ENCODE data around the gene NFAM1. TPM values are rescaled to one million over a fixed set of nuclear protein-coding genes. Genes with fewer than 3 reads are reported as not detected.
A peak's percentile ranks its signal among the peaks of the same experiment; 100 is the strongest.

NFAM1 gene
- total RNA-seq, 3 donors from 2014 or later (not counting 1 experiment from before 2014, with no cell fraction given), result 2.4 to 7.8 (median 3.6) TPM

- Histone ChIP-seq H3K4me3 (ENCODE audit: low read length) (peak overlapping the region; percentile 7), H3K4me1 (ENCODE audit: control insufficient read depth, insufficient read depth, low read length) (peaks cover 21% of the 10 kb centered on the region), H3K36me3 (ENCODE audit: control insufficient read depth, insufficient read depth, low read length) (no peaks in the 10 kb centered on the region), H3K27ac (ENCODE audit: low read length) (peak overlapping the region; percentile 79), H3K27me3 (ENCODE audit: control insufficient read depth, insufficient read depth, low read length) (no peaks in the 10 kb centered on the region), H3K9me3 (ENCODE audit: control insufficient read depth, insufficient read depth, low read length) (no peaks in the 10 kb centered on the region)
- peak overlapping the region in 1 of 2 donors; percentile 33 for H3K27ac Mint-ChIP-seq
- ATAC-seq (peak in 1 of 3 donors; percentile 18), DNase-seq (peak in 1 of 2 donors; percentile 17)
- no peaks in the 10 kb centered on the region for H3K36me3 Mint-ChIP-seq
- WGBS (ENCODE audit: insufficient coverage), result 40% methylated on average over 24 of the region's 24 CpGs
- intact Hi-C loops (cut with micrococcal nuclease), result no loop called here
- TF ChIP-seq CTCF (IDR thresholded peaks at IDR 0.05), result no peak
- peaks cover 0 to 12% of the 10 kb centered on the region in 2 donors for H3K4me1 Mint-ChIP-seq
- no peaks in the 10 kb centered on the region for H3K9me3 Mint-ChIP-seq
- peaks cover 0 to 11% of the 10 kb centered on the region in 2 donors for H3K27me3 Mint-ChIP-seq (ENCODE audit: low read depth in 2 of 2)
- H3K4me3 Mint-ChIP-seq, result no peak overlapping the region
Observed at GRCh38 chr22:42396621-42397331, 35.4 kb downstream of the NFAM1 start.

GRCh38 chr22:42389143-42389542, 43.1 kb downstream of the NFAM1 start:
- Histone ChIP-seq H3K27ac (ENCODE audit: low read length) (no peak overlapping the region), H3K4me1 (ENCODE audit: control insufficient read depth, insufficient read depth, low read length) (no peaks in the 10 kb centered on the region), H3K27me3 (ENCODE audit: control insufficient read depth, insufficient read depth, low read length) (no peaks in the 10 kb centered on the region), H3K36me3 (ENCODE audit: control insufficient read depth, insufficient read depth, low read length) (no peaks in the 10 kb centered on the region), H3K9me3 (ENCODE audit: control insufficient read depth, insufficient read depth, low read length) (no peaks in the 10 kb centered on the region), H3K4me3 (ENCODE audit: low read length) (no peak overlapping the region)
- DNase-seq (no peak), ATAC-seq (no peak)
- whole genome bisulfite sequencing (ENCODE audit: insufficient coverage), result 96% methylated on average over 7 of the region's 7 CpGs
- no peak overlapping the region for H3K4me3 Mint-ChIP-seq
- peaks cover 0 to 8% of the 10 kb centered on the region in 2 donors for H3K27me3 Mint-ChIP-seq (ENCODE audit: low read depth in 2 of 2)
- H3K36me3 Mint-ChIP-seq, result no peaks in the 10 kb centered on the region
- TF ChIP-seq CTCF (IDR thresholded peaks at IDR 0.05), result no peak
- H3K4me1 Mint-ChIP-seq, result no peaks in the 10 kb centered on the region
- H3K27ac Mint-ChIP-seq, result no peak overlapping the region
- no peaks in the 10 kb centered on the region for H3K9me3 Mint-ChIP-seq
- intact Hi-C loops (cut with micrococcal nuclease), result no loop called here

- peaks cover 0 to 8% of the 10 kb centered on the region in 2 donors for H3K27me3 Mint-ChIP-seq (ENCODE audit: low read depth in 2 of 2)
- ATAC-seq (no peak), DNase-seq (no peak)
- Histone ChIP-seq H3K27ac (ENCODE audit: low read length) (no peak overlapping the region), H3K36me3 (ENCODE audit: control insufficient read depth, insufficient read depth, low read length) (no peaks in the 10 kb centered on the region), H3K9me3 (ENCODE audit: control insufficient read depth, insufficient read depth, low read length) (no peaks in the 10 kb centered on the region), H3K27me3 (ENCODE audit: control insufficient read depth, insufficient read depth, low read length) (no peaks in the 10 kb centered on the region), H3K4me1 (ENCODE audit: control insufficient read depth, insufficient read depth, low read length) (no peaks in the 10 kb centered on the region), H3K4me3 (ENCODE audit: low read length) (no peak overlapping the region)
- H3K27ac Mint-ChIP-seq, result no peak overlapping the region
- H3K9me3 Mint-ChIP-seq, result no peaks in the 10 kb centered on the region
- no peaks in the 10 kb centered on the region for H3K36me3 Mint-ChIP-seq
- intact Hi-C loops (cut with micrococcal nuclease), result no loop called here
- no peak overlapping the region for H3K4me3 Mint-ChIP-seq
- whole genome bisulfite sequencing (ENCODE audit: insufficient coverage), result 88% methylated on average over 15 of the region's 15 CpGs
- no peaks in the 10 kb centered on the region for H3K4me1 Mint-ChIP-seq
- no peak for TF ChIP-seq CTCF (IDR thresholded peaks at IDR 0.05)
Observed at GRCh38 chr22:42388130-42388797, 43.9 kb downstream of the NFAM1 start.
